WTC11 (cell line): ENCODE data around the gene SLIT3. TPM values are rescaled to one million over a fixed set of nuclear protein-coding genes. Genes with fewer than 3 reads are reported as not detected.

Experiments
- ATAC-seq: fragments of 200-7000 bp; cut with Tn5 transposase; 2 replicates; pipeline ENCODE4 v1.10.0; 2021; ENCODE audit warnings: mild to moderate bottlenecking, moderate library complexity
- CTCF ChIA-PET: fragments of 300-600 bp; sonication (Branson Sonifier 250); formaldehyde crosslinking; loops from one replicate; lab custom pipeline; 2021; ENCODE audit warnings: antibody characterized with exemption; lab: Charles Lee
- POLR2A ChIA-PET: fragments of 350-600 bp; sonication (Branson Sonifier 250); formaldehyde crosslinking; loops from one replicate; lab custom pipeline; 2021; ENCODE audit warnings: antibody characterized with exemption; lab: Charles Lee
- DNase-seq: peaks from one replicate; pipeline ENCODE4 v3.0.0; 2021; ENCODE audit warnings: low spot score
- H3K27ac Mint-ChIP-seq: 2 replicates; pipeline ENCODE4 v1.8.0; 2021; ENCODE audit warnings: mixed read lengths
- H3K27me3 Mint-ChIP-seq: 2 replicates; pipeline ENCODE4 v1.8.0; 2021; ENCODE audit warnings: low read depth, mild to moderate bottlenecking, moderate library complexity, mixed read lengths
- H3K36me3 Mint-ChIP-seq: 2 replicates; pipeline ENCODE4 v1.8.0; 2021; ENCODE audit warnings: mixed read lengths
- H3K4me1 Mint-ChIP-seq: 2 replicates; pipeline ENCODE4 v1.8.0; 2022; ENCODE audit warnings: mixed read lengths
- H3K4me3 Mint-ChIP-seq: 2 replicates; pipeline ENCODE4 v1.8.0; 2021; ENCODE audit warnings: mild to moderate bottlenecking, moderate library complexity, mixed read lengths
- H3K9me3 Mint-ChIP-seq: 2 replicates; pipeline ENCODE4 v1.8.0; 2021; ENCODE audit warnings: mixed read lengths
- ARID4B ChIP-seq: sonication (generic); formaldehyde crosslinking; IDR thresholded peaks from 2 replicates; pipeline ENCODE4 v1.8.0; 2023; ENCODE audit warnings: missing genetic modification reagents, mild to moderate bottlenecking, borderline replicate concordance
- E2F4 ChIP-seq: sonication (generic); formaldehyde crosslinking; IDR thresholded peaks from 2 replicates; pipeline ENCODE4 v1.8.1; 2022; ENCODE audit warnings: low read depth, mild to moderate bottlenecking, moderate library complexity, missing genetic modification reagents, borderline replicate concordance
- ERG ChIP-seq: fragments of 250-450 bp; sonication (Bioruptor Pico); IDR thresholded peaks from 2 replicates; pipeline ENCODE4 v1.8.0; 2021; ENCODE audit warnings: mild to moderate bottlenecking
- FOXJ3 ChIP-seq: sonication (generic); formaldehyde crosslinking; IDR thresholded peaks from 2 replicates; pipeline ENCODE4 v1.9.0; 2021; ENCODE audit warnings: missing genetic modification reagents, mild to moderate bottlenecking, borderline replicate concordance
- GRHL2 ChIP-seq: fragments of 250-450 bp; sonication (Bioruptor Pico); IDR thresholded peaks from 2 replicates; pipeline ENCODE4 v1.8.0; 2022; ENCODE audit warnings: mild to moderate bottlenecking, moderate library complexity; ENCODE audit not compliant: insufficient replicate concordance, severe bottlenecking
- GTF2I ChIP-seq: fragments of 250-450 bp; sonication (Bioruptor Pico); conservative IDR thresholded peaks from 2 replicates; pipeline ENCODE4 v1.4.0; 2021; ENCODE audit warnings: mild to moderate bottlenecking
- HMGA2 ChIP-seq: fragments of 250-450 bp; sonication (Bioruptor Pico); IDR thresholded peaks from 2 replicates; pipeline ENCODE4 v1.4.0; 2021; ENCODE audit warnings: mild to moderate bottlenecking, moderate library complexity
- HMGXB4 ChIP-seq: sonication (generic); formaldehyde crosslinking; IDR thresholded peaks from 2 replicates; pipeline ENCODE4 v1.8.1; 2023; ENCODE audit warnings: mild to moderate bottlenecking, moderate library complexity, missing genetic modification reagents
- KAT7 ChIP-seq: sonication (generic); formaldehyde crosslinking; IDR thresholded peaks from 2 replicates; pipeline ENCODE4 v1.8.1; 2023; ENCODE audit warnings: missing genetic modification reagents, mild to moderate bottlenecking, borderline replicate concordance
- NFYB ChIP-seq: sonication (generic); formaldehyde crosslinking; conservative IDR thresholded peaks from 2 replicates; pipeline ENCODE4 v1.8.0; 2022; ENCODE audit warnings: low read depth, missing genetic modification reagents
- SMAD4 ChIP-seq: sonication (generic); formaldehyde crosslinking; IDR thresholded peaks from 2 replicates; pipeline ENCODE4 v1.8.0; 2022; ENCODE audit warnings: mild to moderate bottlenecking, missing genetic modification reagents
- TEAD4 ChIP-seq: sonication (generic); formaldehyde crosslinking; IDR thresholded peaks from 2 replicates; pipeline ENCODE4 v1.8.0; 2022; ENCODE audit warnings: mild to moderate bottlenecking, missing genetic modification reagents
- ZNF263 ChIP-seq: sonication (generic); formaldehyde crosslinking; IDR thresholded peaks from 2 replicates; pipeline ENCODE4 v1.8.1; 2022; ENCODE audit warnings: low read depth, mild to moderate bottlenecking, moderate library complexity, missing genetic modification reagents
- ZNF281 ChIP-seq: sonication (generic); formaldehyde crosslinking; IDR thresholded peaks from 2 replicates; pipeline ENCODE4 v1.8.0; 2023; ENCODE audit warnings: mild to moderate bottlenecking, missing genetic modification reagents
- ZNF423 ChIP-seq: fragments of 250-450 bp; sonication (Bioruptor Pico); IDR thresholded peaks from 2 replicates; pipeline ENCODE4 v2.1.2; 2022; ENCODE audit warnings: mild to moderate bottlenecking, moderate library complexity
- total RNA-seq: library from RNA; stranded (reverse); gene quantifications from 3 replicates; pipeline ENCODE4 v1.2.3, GENCODE V29; 2021
- TF ChIP-seq, protein P1 (sequence below): sonication (generic); formaldehyde crosslinking; IDR thresholded peaks from 2 replicates; pipeline ENCODE4 v1.8.1; 2023; ENCODE audit warnings: mild to moderate bottlenecking, missing genetic modification reagents, borderline replicate concordance
- TF ChIP-seq, protein P2 (sequence below): fragments of 250-450 bp; sonication (Bioruptor Pico); IDR thresholded peaks from 2 replicates; pipeline ENCODE4 v2.1.2; 2022; ENCODE audit warnings: mild to moderate bottlenecking, moderate library complexity

The SLIT3 gene
- total RNA-seq, 1 experiment from 2014 or later: 1.9 TPM

DNA sequence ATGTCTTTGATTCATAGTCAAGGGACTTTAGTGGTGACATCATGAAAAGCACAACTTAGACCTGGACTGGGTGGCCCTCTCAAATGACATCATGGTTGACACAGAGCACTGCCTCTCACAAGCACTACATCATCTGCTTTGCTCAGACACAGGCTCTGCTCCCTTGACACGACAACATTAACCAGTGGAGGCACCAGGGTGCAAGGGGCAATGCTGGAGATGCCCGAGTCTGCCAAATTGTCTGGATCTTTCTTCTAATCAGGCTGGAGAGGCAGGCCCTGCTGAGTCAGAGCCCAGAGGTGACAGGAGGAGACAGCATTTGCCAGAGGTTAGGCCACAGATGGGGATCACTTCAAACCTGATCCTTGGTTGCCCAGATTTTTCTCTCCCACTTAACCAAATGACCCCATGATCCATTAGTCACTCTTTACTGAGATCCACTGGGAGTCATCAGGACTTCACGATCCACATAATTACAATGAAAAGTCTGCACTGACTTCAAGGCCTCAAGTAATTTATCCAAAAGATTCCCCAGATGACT lies 174.4 kb downstream of the SLIT3 start:
- no peak for DNase-seq
- H3K9me3 Mint-ChIP-seq: peaks cover 14% of the 10 kb centered on the region
- POLR2A ChIA-PET: no interaction called here
- peaks cover 8% of the 10 kb centered on the region; the same call in 1 of the 2 replicates for H3K36me3 Mint-ChIP-seq
- TF ChIP-seq ZNF423 (CRISPR knock-in tag) (no peak), GRHL2 (CRISPR knock-in tag) (no peak), ERG (CRISPR knock-in tag) (no peak), FOXJ3 (no peak), GTF2I (CRISPR knock-in tag) (no peak)
- TF ChIP-seq, all 79 proteins: peak for 0
- CTCF ChIA-PET: no interaction called here
- Mint-ChIP-seq H3K27me3 (no peaks in the 10 kb centered on the region), H3K4me3 (no peak overlapping the region), H3K27ac (no peak overlapping the region), H3K4me1 (peaks cover 32% of the 10 kb centered on the region)
- ATAC-seq: no peak

- ATAC-seq: peak; percentile 39
- ChIA-PET POLR2A (interaction anchor here (0.6 kb wide), 1 partner anchor 48 kb away, joined by 3 read pairs; no protein-coding TSS in a partner anchor), CTCF (interaction anchor here (1.4 kb wide), 1 partner anchor 35 kb away, joined by 5 read pairs; no protein-coding TSS in a partner anchor)
- Mint-ChIP-seq H3K27ac (peak overlapping the region; percentile 28; the same call in 1 of the 2 replicates), H3K36me3 (peaks cover 8% of the 10 kb centered on the region; the same call in 1 of the 2 replicates), H3K4me1 (peaks cover 36% of the 10 kb centered on the region), H3K9me3 (peaks cover 14% of the 10 kb centered on the region), H3K27me3 (no peaks in the 10 kb centered on the region), H3K4me3 (no peak overlapping the region)
- DNase-seq: no peak
- no peak for TF ChIP-seq ZNF263 (CRISPR knock-in tag)
- no peak for TF ChIP-seq KAT7 (CRISPR knock-in tag)
- no peak for TF ChIP-seq NFYB (CRISPR knock-in tag)
- TF ChIP-seq, protein P1, sequence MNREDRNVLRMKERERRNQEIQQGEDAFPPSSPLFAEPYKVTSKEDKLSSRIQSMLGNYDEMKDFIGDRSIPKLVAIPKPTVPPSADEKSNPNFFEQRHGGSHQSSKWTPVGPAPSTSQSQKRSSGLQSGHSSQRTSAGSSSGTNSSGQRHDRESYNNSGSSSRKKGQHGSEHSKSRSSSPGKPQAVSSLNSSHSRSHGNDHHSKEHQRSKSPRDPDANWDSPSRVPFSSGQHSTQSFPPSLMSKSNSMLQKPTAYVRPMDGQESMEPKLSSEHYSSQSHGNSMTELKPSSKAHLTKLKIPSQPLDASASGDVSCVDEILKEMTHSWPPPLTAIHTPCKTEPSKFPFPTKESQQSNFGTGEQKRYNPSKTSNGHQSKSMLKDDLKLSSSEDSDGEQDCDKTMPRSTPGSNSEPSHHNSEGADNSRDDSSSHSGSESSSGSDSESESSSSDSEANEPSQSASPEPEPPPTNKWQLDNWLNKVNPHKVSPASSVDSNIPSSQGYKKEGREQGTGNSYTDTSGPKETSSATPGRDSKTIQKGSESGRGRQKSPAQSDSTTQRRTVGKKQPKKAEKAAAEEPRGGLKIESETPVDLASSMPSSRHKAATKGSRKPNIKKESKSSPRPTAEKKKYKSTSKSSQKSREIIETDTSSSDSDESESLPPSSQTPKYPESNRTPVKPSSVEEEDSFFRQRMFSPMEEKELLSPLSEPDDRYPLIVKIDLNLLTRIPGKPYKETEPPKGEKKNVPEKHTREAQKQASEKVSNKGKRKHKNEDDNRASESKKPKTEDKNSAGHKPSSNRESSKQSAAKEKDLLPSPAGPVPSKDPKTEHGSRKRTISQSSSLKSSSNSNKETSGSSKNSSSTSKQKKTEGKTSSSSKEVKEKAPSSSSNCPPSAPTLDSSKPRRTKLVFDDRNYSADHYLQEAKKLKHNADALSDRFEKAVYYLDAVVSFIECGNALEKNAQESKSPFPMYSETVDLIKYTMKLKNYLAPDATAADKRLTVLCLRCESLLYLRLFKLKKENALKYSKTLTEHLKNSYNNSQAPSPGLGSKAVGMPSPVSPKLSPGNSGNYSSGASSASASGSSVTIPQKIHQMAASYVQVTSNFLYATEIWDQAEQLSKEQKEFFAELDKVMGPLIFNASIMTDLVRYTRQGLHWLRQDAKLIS (CRISPR knock-in tag): no peak
- TF ChIP-seq ZNF281 (CRISPR knock-in tag): no peak
- TF ChIP-seq, protein P2, sequence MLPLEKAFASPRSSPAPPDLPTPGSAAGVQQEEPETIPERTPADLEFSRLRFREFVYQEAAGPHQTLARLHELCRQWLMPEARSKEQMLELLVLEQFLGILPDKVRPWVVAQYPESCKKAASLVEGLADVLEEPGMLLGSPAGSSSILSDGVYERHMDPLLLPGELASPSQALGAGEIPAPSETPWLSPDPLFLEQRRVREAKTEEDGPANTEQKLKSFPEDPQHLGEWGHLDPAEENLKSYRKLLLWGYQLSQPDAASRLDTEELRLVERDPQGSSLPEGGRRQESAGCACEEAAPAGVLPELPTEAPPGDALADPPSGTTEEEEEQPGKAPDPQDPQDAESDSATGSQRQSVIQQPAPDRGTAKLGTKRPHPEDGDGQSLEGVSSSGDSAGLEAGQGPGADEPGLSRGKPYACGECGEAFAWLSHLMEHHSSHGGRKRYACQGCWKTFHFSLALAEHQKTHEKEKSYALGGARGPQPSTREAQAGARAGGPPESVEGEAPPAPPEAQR (CRISPR knock-in tag): no peak
- no peak for TF ChIP-seq E2F4 (CRISPR knock-in tag)
- TF ChIP-seq TEAD4 (CRISPR knock-in tag): no peak
- TF ChIP-seq GRHL2 (CRISPR knock-in tag): no peak
- TF ChIP-seq SMAD4 (CRISPR knock-in tag): no peak
- no peak for TF ChIP-seq HMGA2 (CRISPR knock-in tag)
- no peak for TF ChIP-seq HMGXB4
- TF ChIP-seq ARID4B (CRISPR knock-in tag): no peak
These were observed 175.4 kb downstream of the SLIT3 start for GRCh38 chr5:169125571-169125970.
